Neutrophil (primary cell): ENCODE data around the gene STX10.
A peak's percentile ranks its signal among the peaks of the same experiment; 100 is the strongest.

Experiments
- H3K27ac ChIP-seq: fragments of 200-600 bp; sonication (generic); 2 replicates; pipeline ENCODE4 v1.5.1; 2016; ENCODE audit warnings: mild to moderate bottlenecking, moderate library complexity
- H3K27me3 ChIP-seq: fragments of 200-600 bp; sonication (generic); 2 replicates; pipeline ENCODE4 v1.6.0; 2016; ENCODE audit warnings: mild to moderate bottlenecking
- H3K36me3 ChIP-seq: fragments of 200-600 bp; sonication (generic); 2 replicates; pipeline ENCODE4 v1.5.1; 2017
- H3K4me1 ChIP-seq, 2 experiments: fragments of 200-600 bp in 1 of 2; sonication (generic) in 1 of 2; 1 replicate in 1 of 2; 2 replicates in 1 of 2; pipeline versions ENCODE4 v1.5.1 to v1.6.1; 2013 to 2016; ENCODE audit warnings: low read depth in 1 of 2, low read length in 1 of 2, mild to moderate bottlenecking in 1 of 2, moderate library complexity in 1 of 2; ENCODE audit not compliant: control insufficient read depth in 1 of 2, insufficient read depth in 1 of 2
- H3K4me3 ChIP-seq, 2 experiments: fragments of 200-600 bp in 1 of 2; sonication (generic) in 1 of 2; 1 replicate in 1 of 2; 2 replicates in 1 of 2; pipeline ENCODE4 v1.5.1; 2013 to 2016; ENCODE audit warnings: low read depth in 1 of 2, low read length in 1 of 2, mild to moderate bottlenecking in 1 of 2, moderate library complexity in 1 of 2
- H3K9me3 ChIP-seq: fragments of 200-600 bp; sonication (generic); 2 replicates; pipeline ENCODE4 v1.5.1; 2016
- CTCF ChIP-seq: fragments of 200-600 bp; sonication (generic); IDR thresholded peaks from 2 replicates; pipeline ENCODE4 v1.5.1; 2016; ENCODE audit warnings: antibody characterized with exemption

The STX10 gene

GRCh38 chr19:13102666-13103580 lies 47.3 kb downstream of the STX10 start, which contains the start of gene LYL1:
LYL1 (minus strand) TSS chr19:13102858; CDS start chr19:13101171, 1,687 bp downstream.
- TF ChIP-seq CTCF, result peak; percentile 17
- H3K4me1 ChIP-seq, result peaks cover 75 to 77% of the 10 kb centered on the region in 2 experiments
- H3K27ac ChIP-seq, result peak within 1 kb of the TSS; percentile 99
- H3K4me3 ChIP-seq, result peak within 1 kb of the TSS; percentile 93 to 95
- no peaks in the 10 kb centered on the region for H3K9me3 ChIP-seq
- no peaks in the 10 kb centered on the region for H3K27me3 ChIP-seq
- peaks cover 14% of the 10 kb centered on the region for H3K36me3 ChIP-seq

- no peaks in the 10 kb centered on the region for H3K9me3 ChIP-seq
- peaks cover 75 to 83% of the 10 kb centered on the region in 2 experiments for H3K4me1 ChIP-seq
- no peaks in the 10 kb centered on the region for H3K27me3 ChIP-seq
- peak overlapping the region; percentile 93 to 95 for H3K4me3 ChIP-seq
- peak overlapping the region; percentile 99 for H3K27ac ChIP-seq
- no peak for TF ChIP-seq CTCF
- peaks cover 14% of the 10 kb centered on the region for H3K36me3 ChIP-seq
Measured at GRCh38 chr19:13102416-13102665, 47.8 kb downstream of the STX10 start.

GRCh38 chr19:13101590-13102415 lies 48.4 kb downstream of the STX10 start:
- peaks cover 77 to 83% of the 10 kb centered on the region in 2 experiments for H3K4me1 ChIP-seq
- H3K4me3 ChIP-seq, result peak overlapping the region; percentile 93 to 95
- no peaks in the 10 kb centered on the region for H3K9me3 ChIP-seq
- no peaks in the 10 kb centered on the region for H3K27me3 ChIP-seq
- peaks cover 14% of the 10 kb centered on the region for H3K36me3 ChIP-seq
- no peak for TF ChIP-seq CTCF
- H3K27ac ChIP-seq, result peak overlapping the region; percentile 99

GRCh38 chr19:13100841-13101589 lies 49.2 kb downstream of the STX10 start:
- H3K27ac ChIP-seq, result peak overlapping the region; percentile 99
- peak; percentile 18 for TF ChIP-seq CTCF
- peak overlapping the region; percentile 93 to 95 for H3K4me3 ChIP-seq
- H3K27me3 ChIP-seq, result no peaks in the 10 kb centered on the region
- peaks cover 14% of the 10 kb centered on the region for H3K36me3 ChIP-seq
- H3K4me1 ChIP-seq, result peaks cover 79 to 86% of the 10 kb centered on the region in 2 experiments
- no peaks in the 10 kb centered on the region for H3K9me3 ChIP-seq

- H3K4me3 ChIP-seq, result peak overlapping the region; percentile 93 to 95
- H3K4me1 ChIP-seq, result peaks cover 77 to 86% of the 10 kb centered on the region in 2 experiments
- H3K27me3 ChIP-seq, result no peaks in the 10 kb centered on the region
- no peak for TF ChIP-seq CTCF
- H3K9me3 ChIP-seq, result no peaks in the 10 kb centered on the region
- H3K27ac ChIP-seq, result peak overlapping the region; percentile 99
- H3K36me3 ChIP-seq, result peaks cover 14% of the 10 kb centered on the region
Measured at GRCh38 chr19:13100031-13100588, 50.1 kb downstream of the STX10 start.
